Adrenal gland (tissue), 5 donors: Measurements from ENCODE around the gene C6orf89.

Experiments
- POLR2A ChIP-seq, 2 donors: fragments of 450-650 bp; IDR thresholded peaks; one replicate each; pipeline ENCODE4 v1.6.1; 2017; ENCODE audit warnings: antibody characterized with exemption in 2 of 2, mild to moderate bottlenecking in 2 of 2, moderate library complexity in 1 of 2
- TF ChIP-seq, protein P1 (sequence below), 6 experiments: fragments of 450-650 bp in 4 of 6; fragments of 200-600 bp in 2 of 6; sonication (generic) in 1 of 6; IDR thresholded peaks; 1 replicate in 5 of 6; 2 replicates in 1 of 6; pipeline versions ENCODE4 v1.5.1 to v1.8.0; 2016 to 2021; ENCODE audit warnings: antibody characterized with exemption in 6 of 6, mild to moderate bottlenecking in 2 of 6, moderate library complexity in 1 of 6
- donor health status: DM: no; HTN: no; CAD: no.

DNA sequence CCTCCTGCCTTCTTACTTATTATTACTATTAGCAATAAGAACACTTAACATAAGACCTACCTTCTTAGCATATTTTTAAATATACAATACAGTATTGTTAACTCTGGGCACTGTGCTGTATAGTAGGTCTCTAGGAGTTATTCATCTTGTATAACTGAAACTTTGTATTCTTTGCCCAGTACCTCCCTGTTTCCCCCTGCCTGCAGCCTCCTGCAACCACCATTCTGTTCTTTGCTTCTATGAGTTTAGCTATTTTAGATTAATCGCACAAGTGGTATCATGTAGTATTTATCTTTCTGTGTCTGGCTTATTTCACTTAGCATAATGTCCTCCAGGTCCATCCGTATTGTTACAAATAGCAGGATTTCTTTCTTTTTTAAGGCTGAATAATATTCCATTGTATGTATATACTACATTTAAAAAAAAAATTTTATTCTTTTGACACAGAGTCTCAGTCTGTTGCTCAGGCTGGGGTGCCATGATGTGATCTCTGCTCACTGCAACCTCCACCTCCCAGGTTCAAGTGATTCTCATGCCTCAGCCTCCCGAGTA, 4.4 kb downstream of the C6orf89 start:
- TF ChIP-seq, protein P1, sequence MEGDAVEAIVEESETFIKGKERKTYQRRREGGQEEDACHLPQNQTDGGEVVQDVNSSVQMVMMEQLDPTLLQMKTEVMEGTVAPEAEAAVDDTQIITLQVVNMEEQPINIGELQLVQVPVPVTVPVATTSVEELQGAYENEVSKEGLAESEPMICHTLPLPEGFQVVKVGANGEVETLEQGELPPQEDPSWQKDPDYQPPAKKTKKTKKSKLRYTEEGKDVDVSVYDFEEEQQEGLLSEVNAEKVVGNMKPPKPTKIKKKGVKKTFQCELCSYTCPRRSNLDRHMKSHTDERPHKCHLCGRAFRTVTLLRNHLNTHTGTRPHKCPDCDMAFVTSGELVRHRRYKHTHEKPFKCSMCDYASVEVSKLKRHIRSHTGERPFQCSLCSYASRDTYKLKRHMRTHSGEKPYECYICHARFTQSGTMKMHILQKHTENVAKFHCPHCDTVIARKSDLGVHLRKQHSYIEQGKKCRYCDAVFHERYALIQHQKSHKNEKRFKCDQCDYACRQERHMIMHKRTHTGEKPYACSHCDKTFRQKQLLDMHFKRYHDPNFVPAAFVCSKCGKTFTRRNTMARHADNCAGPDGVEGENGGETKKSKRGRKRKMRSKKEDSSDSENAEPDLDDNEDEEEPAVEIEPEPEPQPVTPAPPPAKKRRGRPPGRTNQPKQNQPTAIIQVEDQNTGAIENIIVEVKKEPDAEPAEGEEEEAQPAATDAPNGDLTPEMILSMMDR (IDR thresholded peaks at IDR 0.05), result peak in 1 of 6 experiments; percentile 7
- TF ChIP-seq POLR2A (IDR thresholded peaks at IDR 0.05), result no peak
